ENCODE measurements around the gene TMEM176B.

Gene TMEM176B

GRCh38 chr7:150751702-150752101 lies 48.5 kb downstream of the TMEM176B start:
- DNase-seq (ENCODE audit: low read depth, low spot score): no peak

- no peak for DNase-seq (ENCODE audit: low read depth, low spot score)
Measured at GRCh38 chr7:150748376-150748775, 51.8 kb downstream of the TMEM176B start.

- DNase-seq (ENCODE audit: low read depth, low spot score): no peak
Measured at GRCh38 chr7:150746921-150747320, 53.2 kb downstream of the TMEM176B start.

GRCh38 chr7:150745876-150746275 lies 54.3 kb downstream of the TMEM176B start:
- no peak for DNase-seq (ENCODE audit: low read depth, low spot score)

GRCh38 chr7:150745086-150745485 lies 55.1 kb downstream of the TMEM176B start:
- DNase-seq (ENCODE audit: low read depth, low spot score): no peak

GRCh38 chr7:150744041-150744656 lies 56.0 kb downstream of the TMEM176B start:
- no peak for DNase-seq (ENCODE audit: low read depth, low spot score)

- no peak for DNase-seq (ENCODE audit: low read depth, low spot score)
Measured at GRCh38 chr7:150742286-150742968, 57.7 kb downstream of the TMEM176B start.

Measured in astrocyte of the hippocampus (primary cell).